Measurements from ENCODE around the gene ENDOD1. TPM values are rescaled to one million over a fixed set of nuclear protein-coding genes. Genes with fewer than 3 reads are reported as not detected.

Gene ENDOD1
- total and polyA plus RNA-seq, 5 donors from 2014 or later, result 9.1 to 14.6 (median 11.0) TPM

DNA sequence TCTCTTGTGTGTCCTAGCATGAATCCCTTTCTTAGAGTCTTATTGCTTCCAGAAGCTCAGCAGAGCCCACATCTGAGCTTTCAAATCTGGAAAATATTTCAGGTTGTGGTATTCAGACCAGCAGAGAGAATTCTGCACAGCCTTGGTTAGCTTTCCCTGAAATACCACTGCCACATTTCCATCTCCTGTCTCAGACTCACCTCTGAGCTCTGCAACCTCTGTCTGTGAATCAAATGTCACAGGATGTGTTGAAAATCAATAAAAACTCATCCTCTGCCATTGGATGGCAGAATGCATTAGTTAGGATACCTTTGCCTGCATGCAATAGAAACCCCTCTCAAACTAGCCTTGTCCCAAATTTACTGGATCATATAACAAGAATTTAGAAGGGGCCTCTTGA, 47.7 kb downstream of the ENDOD1 start:
- H3K4me1 ChIP-seq (ENCODE audit: control insufficient read depth, insufficient read depth, low read length, poor library complexity, severe bottlenecking), result no peaks in the 10 kb centered on the region
- no peaks in the 10 kb centered on the region for H3K9me3 ChIP-seq (ENCODE audit: control insufficient read depth in 2 of 2, low read length in 2 of 2)
- H3K36me3 ChIP-seq (ENCODE audit: control insufficient read depth, insufficient read depth, low read length), result no peaks in the 10 kb centered on the region
- Mint-ChIP-seq H3K9me3 (no peaks in the 10 kb centered on the region), H3K27ac (no peak overlapping the region), H3K4me1 (peaks cover 0 to 4% (median 0%) of the 10 kb centered on the region in 4 donors), H3K4me3 (no peak overlapping the region), H3K27me3 (peaks cover 14% of the 10 kb centered on the region), H3K36me3 (peaks cover 10% of the 10 kb centered on the region)
- peaks cover 6% of the 10 kb centered on the region for H3K27me3 ChIP-seq (ENCODE audit: control insufficient read depth, insufficient read depth, low read length)
- no peak overlapping the region for H3K27ac ChIP-seq (ENCODE audit: insufficient read depth, low read length, poor library complexity, severe bottlenecking)
- ATAC-seq (ENCODE audit: low read depth in 2 of 2), result no peak
- no peak for DNase-seq
- no peak overlapping the region for H3K4me3 ChIP-seq (ENCODE audit: low read depth, low read length)

GRCh38 chr11:95138448-95138847, 48.8 kb downstream of the ENDOD1 start:
- H3K27me3 Mint-ChIP-seq, result peaks cover 14% of the 10 kb centered on the region
- ATAC-seq (ENCODE audit: low read depth in 2 of 2), result peak; percentile 62 to 72
- H3K27me3 ChIP-seq (ENCODE audit: control insufficient read depth, insufficient read depth, low read length), result peaks cover 8% of the 10 kb centered on the region
- no peaks in the 10 kb centered on the region for H3K9me3 ChIP-seq (ENCODE audit: control insufficient read depth in 2 of 2, low read length in 2 of 2)
- no peak overlapping the region for H3K4me3 Mint-ChIP-seq
- no peak overlapping the region for H3K4me3 ChIP-seq (ENCODE audit: low read depth, low read length)
- H3K36me3 ChIP-seq (ENCODE audit: control insufficient read depth, insufficient read depth, low read length), result no peaks in the 10 kb centered on the region
- no peak overlapping the region for H3K27ac ChIP-seq (ENCODE audit: insufficient read depth, low read length, poor library complexity, severe bottlenecking)
- no peak overlapping the region for H3K27ac Mint-ChIP-seq
- peaks cover 2% of the 10 kb centered on the region for H3K36me3 Mint-ChIP-seq
- H3K4me1 Mint-ChIP-seq, result peaks cover 0 to 4% (median 0%) of the 10 kb centered on the region in 4 donors
- DNase-seq, result peak in 1 of 3 donors; percentile 39
- H3K9me3 Mint-ChIP-seq, result no peaks in the 10 kb centered on the region
- no peaks in the 10 kb centered on the region for H3K4me1 ChIP-seq (ENCODE audit: control insufficient read depth, insufficient read depth, low read length, poor library complexity, severe bottlenecking)

DNA sequence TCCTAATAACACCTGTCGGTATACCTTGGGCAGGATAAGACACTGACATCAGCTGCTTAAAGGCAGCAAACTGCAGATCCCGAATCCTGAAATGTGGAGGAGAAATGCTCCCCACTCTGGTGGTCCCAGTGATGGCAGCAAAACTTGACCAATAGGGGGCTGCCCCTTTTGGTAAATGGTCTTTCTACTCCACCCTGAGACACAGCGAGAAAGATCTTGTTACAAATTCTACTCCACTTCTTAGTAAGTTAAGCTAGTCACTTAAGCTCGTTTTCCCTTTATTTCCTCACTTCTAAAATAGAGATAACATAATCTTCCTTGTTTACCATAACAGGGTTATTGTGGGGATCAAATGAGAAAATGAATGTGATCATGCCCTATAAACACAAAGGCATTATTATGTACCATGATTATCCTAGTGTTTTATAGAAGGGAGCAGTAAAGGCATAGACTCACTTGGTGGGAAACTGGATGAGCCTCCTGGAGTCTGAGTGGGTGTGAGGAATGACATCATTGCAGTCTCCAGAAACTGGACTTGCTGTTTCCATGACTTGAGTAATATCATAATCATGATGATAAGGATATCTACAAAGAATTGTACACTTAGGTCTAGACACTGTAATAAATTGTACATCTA, 50.9 kb downstream of the ENDOD1 start:
- H3K4me1 Mint-ChIP-seq, result peaks cover 0 to 4% (median 1%) of the 10 kb centered on the region in 4 donors
- Histone ChIP-seq H3K4me3 (ENCODE audit: low read depth, low read length) (no peak overlapping the region), H3K27ac (ENCODE audit: insufficient read depth, low read length, poor library complexity, severe bottlenecking) (no peak overlapping the region), H3K27me3 (ENCODE audit: control insufficient read depth, insufficient read depth, low read length) (peaks cover 8% of the 10 kb centered on the region), H3K4me1 (ENCODE audit: control insufficient read depth, insufficient read depth, low read length, poor library complexity, severe bottlenecking) (no peaks in the 10 kb centered on the region), H3K36me3 (ENCODE audit: control insufficient read depth, insufficient read depth, low read length) (no peaks in the 10 kb centered on the region), H3K9me3 (ENCODE audit: control insufficient read depth in 2 of 2, low read length in 2 of 2) (no peaks in the 10 kb centered on the region)
- ATAC-seq (ENCODE audit: low read depth in 2 of 2) (no peak), DNase-seq (no peak)
- no peaks in the 10 kb centered on the region for H3K9me3 Mint-ChIP-seq
- H3K36me3 Mint-ChIP-seq, result no peaks in the 10 kb centered on the region
- no peak overlapping the region for H3K4me3 Mint-ChIP-seq
- H3K27me3 Mint-ChIP-seq, result peaks cover 26% of the 10 kb centered on the region
- no peak overlapping the region for H3K27ac Mint-ChIP-seq

DNA sequence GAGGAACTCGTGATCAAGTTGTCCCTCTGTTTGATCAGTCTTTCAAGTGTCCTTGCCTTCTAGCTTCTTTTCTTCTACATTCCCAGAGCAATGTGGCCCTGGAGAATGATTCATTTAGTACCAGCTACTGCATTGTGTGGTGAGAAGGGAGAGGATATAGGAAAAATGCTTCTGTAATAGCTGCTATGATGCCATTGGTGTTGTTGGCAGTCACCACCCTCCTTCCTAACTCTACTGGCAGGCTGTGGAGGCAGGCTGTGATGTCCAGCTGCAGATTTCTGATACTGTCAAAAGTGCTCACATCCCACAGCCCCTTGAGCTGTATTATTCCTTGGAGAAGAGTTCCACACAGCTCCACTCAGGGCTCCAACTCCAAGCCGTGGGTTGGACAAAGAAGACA, 52.8 kb downstream of the ENDOD1 start:
- H3K27me3 Mint-ChIP-seq, result peaks cover 41% of the 10 kb centered on the region
- peaks cover 0 to 1% (median 0%) of the 10 kb centered on the region in 7 donors for H3K9me3 Mint-ChIP-seq

DNA sequence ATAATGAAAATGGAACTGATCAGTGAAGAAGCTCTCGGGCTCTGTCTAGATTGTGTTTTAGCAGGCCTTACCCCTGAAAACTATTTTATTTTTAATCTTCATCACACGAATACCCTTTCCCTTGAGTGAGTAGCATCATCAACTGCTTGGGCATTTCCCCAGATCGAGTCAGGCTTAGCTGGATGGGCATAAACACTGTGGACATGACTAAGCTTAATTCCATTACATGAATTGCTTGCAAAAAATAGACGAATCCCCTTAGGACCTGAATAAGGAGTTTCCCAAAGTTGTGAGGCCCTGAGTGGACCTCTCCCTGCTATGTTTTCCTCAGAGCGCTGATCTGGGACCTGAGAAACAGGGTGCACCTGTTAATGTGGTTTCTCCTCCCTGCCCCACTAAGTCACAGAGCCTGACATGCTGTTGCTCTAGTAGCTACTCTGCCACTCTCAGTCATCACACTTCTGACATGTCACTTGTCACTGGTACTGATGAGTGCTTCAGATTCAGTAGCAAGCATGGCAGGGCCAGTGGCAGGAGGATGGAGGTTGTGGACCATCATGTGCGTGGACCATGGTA, 53.5 kb downstream of the ENDOD1 start:
- no peak overlapping the region for H3K27ac Mint-ChIP-seq

More for the DNA sequence above, 52.8 kb downstream of the ENDOD1 start:
- ATAC-seq (ENCODE audit: low read depth in 2 of 2), result no peak
- Histone ChIP-seq H3K36me3 (ENCODE audit: control insufficient read depth, insufficient read depth, low read length) (no peaks in the 10 kb centered on the region), H3K4me3 (ENCODE audit: low read depth, low read length) (no peak overlapping the region), H3K9me3 (ENCODE audit: control insufficient read depth in 2 of 2, low read length in 2 of 2) (no peaks in the 10 kb centered on the region), H3K27me3 (ENCODE audit: control insufficient read depth, insufficient read depth, low read length) (peaks cover 11% of the 10 kb centered on the region), H3K4me1 (ENCODE audit: control insufficient read depth, insufficient read depth, low read length, poor library complexity, severe bottlenecking) (no peaks in the 10 kb centered on the region), H3K27ac (ENCODE audit: insufficient read depth, low read length, poor library complexity, severe bottlenecking) (no peak overlapping the region)
- Mint-ChIP-seq H3K36me3 (no peaks in the 10 kb centered on the region), H3K27ac (no peak overlapping the region), H3K4me1 (peaks cover 0 to 4% (median 1%) of the 10 kb centered on the region in 4 donors), H3K4me3 (no peak overlapping the region)
- no peak for DNase-seq

DNA sequence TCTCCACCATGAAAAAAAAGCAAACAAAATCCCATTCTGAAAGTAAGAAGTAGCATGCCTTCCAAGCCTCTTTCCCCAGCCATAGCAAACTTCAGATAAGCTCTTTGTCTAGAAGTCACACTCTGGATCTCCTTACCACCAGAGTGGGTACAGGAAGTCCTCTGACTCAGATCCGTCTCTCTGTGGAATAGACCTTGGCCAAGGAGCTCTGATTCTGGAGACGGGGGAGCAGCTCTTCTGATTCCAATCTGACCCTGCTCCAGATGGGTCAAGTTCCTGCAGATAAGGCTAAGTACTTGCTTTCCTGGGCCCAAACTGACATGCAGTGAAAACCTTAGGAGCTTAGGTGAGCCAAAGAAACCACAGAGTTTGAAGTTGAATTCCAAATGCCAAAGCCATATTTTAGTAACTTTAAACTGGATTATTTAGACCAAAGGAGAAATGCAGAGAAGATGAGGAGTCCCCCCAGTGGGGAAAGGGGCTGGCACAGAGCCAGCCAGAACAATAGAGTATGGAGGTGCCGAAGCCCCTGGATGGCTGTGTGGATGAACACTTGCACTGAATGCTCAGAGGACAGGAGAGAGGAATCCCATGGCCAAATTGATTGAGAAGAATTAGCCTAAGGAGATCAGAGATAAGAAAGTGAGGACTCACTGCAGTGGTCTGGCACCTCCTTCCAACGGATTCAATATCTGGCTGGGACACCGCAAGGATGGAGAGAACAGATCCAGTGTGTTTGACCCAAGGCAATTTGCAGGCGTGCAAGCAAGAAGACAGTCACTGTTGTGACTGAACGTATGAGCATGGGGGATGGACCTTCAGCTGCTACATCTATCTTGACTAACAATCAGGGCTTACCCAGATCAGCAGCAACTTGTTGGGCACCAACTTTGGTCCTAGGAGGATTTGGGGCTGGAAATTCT, 54.9 kb downstream of the ENDOD1 start:
- H3K36me3 Mint-ChIP-seq, result no peaks in the 10 kb centered on the region
- no peak overlapping the region for H3K4me3 ChIP-seq (ENCODE audit: low read depth, low read length)
- DNase-seq (no peak), ATAC-seq (ENCODE audit: low read depth in 2 of 2) (no peak)
- no peaks in the 10 kb centered on the region for H3K4me1 ChIP-seq (ENCODE audit: control insufficient read depth, insufficient read depth, low read length, poor library complexity, severe bottlenecking)
- H3K27ac ChIP-seq (ENCODE audit: insufficient read depth, low read length, poor library complexity, severe bottlenecking), result no peak overlapping the region
- peaks cover 0 to 1% (median 0%) of the 10 kb centered on the region in 7 donors for H3K9me3 Mint-ChIP-seq
- no peak overlapping the region for H3K27ac Mint-ChIP-seq
- H3K27me3 ChIP-seq (ENCODE audit: control insufficient read depth, insufficient read depth, low read length), result peaks cover 11% of the 10 kb centered on the region
- no peak overlapping the region for H3K4me3 Mint-ChIP-seq
- H3K36me3 ChIP-seq (ENCODE audit: control insufficient read depth, insufficient read depth, low read length), result no peaks in the 10 kb centered on the region
- H3K27me3 Mint-ChIP-seq, result peaks cover 49% of the 10 kb centered on the region
- H3K9me3 ChIP-seq (ENCODE audit: control insufficient read depth in 2 of 2, low read length in 2 of 2), result no peaks in the 10 kb centered on the region
- peaks cover 0 to 2% (median 1%) of the 10 kb centered on the region in 4 donors for H3K4me1 Mint-ChIP-seq

More for the DNA sequence above, 53.5 kb downstream of the ENDOD1 start:
- no peak for DNase-seq
- Mint-ChIP-seq H3K27me3 (peaks cover 46% of the 10 kb centered on the region), H3K4me1 (peaks cover 0 to 3% (median 1%) of the 10 kb centered on the region in 4 donors), H3K9me3 (peaks cover 0 to 1% (median 0%) of the 10 kb centered on the region in 7 donors), H3K4me3 (no peak overlapping the region), H3K36me3 (no peaks in the 10 kb centered on the region)
- Histone ChIP-seq H3K27me3 (ENCODE audit: control insufficient read depth, insufficient read depth, low read length) (peaks cover 11% of the 10 kb centered on the region), H3K36me3 (ENCODE audit: control insufficient read depth, insufficient read depth, low read length) (no peaks in the 10 kb centered on the region), H3K9me3 (ENCODE audit: control insufficient read depth in 2 of 2, low read length in 2 of 2) (no peaks in the 10 kb centered on the region), H3K27ac (ENCODE audit: insufficient read depth, low read length, poor library complexity, severe bottlenecking) (no peak overlapping the region), H3K4me3 (ENCODE audit: low read depth, low read length) (no peak overlapping the region), H3K4me1 (ENCODE audit: control insufficient read depth, insufficient read depth, low read length, poor library complexity, severe bottlenecking) (no peaks in the 10 kb centered on the region)
- ATAC-seq (ENCODE audit: low read depth in 2 of 2), result no peak

- H3K4me3 Mint-ChIP-seq, result no peak overlapping the region
- ATAC-seq (ENCODE audit: low read depth in 2 of 2) (no peak), DNase-seq (no peak)
- Histone ChIP-seq H3K4me3 (ENCODE audit: low read depth, low read length) (no peak overlapping the region), H3K27ac (ENCODE audit: insufficient read depth, low read length, poor library complexity, severe bottlenecking) (no peak overlapping the region), H3K27me3 (ENCODE audit: control insufficient read depth, insufficient read depth, low read length) (peaks cover 6% of the 10 kb centered on the region), H3K4me1 (ENCODE audit: control insufficient read depth, insufficient read depth, low read length, poor library complexity, severe bottlenecking) (peaks cover 3% of the 10 kb centered on the region), H3K36me3 (ENCODE audit: control insufficient read depth, insufficient read depth, low read length) (no peaks in the 10 kb centered on the region), H3K9me3 (ENCODE audit: control insufficient read depth in 2 of 2, low read length in 2 of 2) (no peaks in the 10 kb centered on the region)
- H3K27me3 Mint-ChIP-seq, result peaks cover 46% of the 10 kb centered on the region
- H3K36me3 Mint-ChIP-seq, result no peaks in the 10 kb centered on the region
- H3K4me1 Mint-ChIP-seq, result peaks cover 0 to 6% (median 1%) of the 10 kb centered on the region in 4 donors
- no peak overlapping the region for H3K27ac Mint-ChIP-seq
- peaks cover 0 to 1% (median 0%) of the 10 kb centered on the region in 7 donors for H3K9me3 Mint-ChIP-seq
These were observed 55.9 kb downstream of the ENDOD1 start for GRCh38 chr11:95145430-95146060.

All from CD4-positive, CD25-positive, alpha-beta regulatory T cell (primary cell).